ENCODE measurements around the gene ARHGAP20. TPM values are rescaled to one million over a fixed set of nuclear protein-coding genes. Genes with fewer than 3 reads are reported as not detected.
A peak's percentile ranks its signal among the peaks of the same experiment; 100 is the strongest.

Gene ARHGAP20
- total and polyA plus RNA-seq, 2 of the 8 experiments (the other 6 are each of a cell fraction or from before 2014, with no cell fraction given): 0.05 to 0.28 TPM

- no peak overlapping the region for H4K91ac ChIP-seq (replicated peaks; ENCODE audit: insufficient read length, low read length)
- H3K9ac ChIP-seq (replicated peaks in 1 of 4; ENCODE audit: extremely low read depth in 1 of 4, low read depth in 3 of 4, low read length in 3 of 4): no peak overlapping the region
- no peaks in the 10 kb centered on the region for H3K27me3 ChIP-seq (replicated peaks in 1 of 4; ENCODE audit: control insufficient read depth in 3 of 4, extremely low read depth in 1 of 4, insufficient read depth in 3 of 4, low read length in 3 of 4)
- no peak overlapping the region for H4K5ac ChIP-seq (ENCODE audit: insufficient read length, low read depth, low read length)
- no peak overlapping the region for H2BK120ac ChIP-seq (replicated peaks; ENCODE audit: low read depth, low read length)
- no peak overlapping the region for H3K23ac ChIP-seq (ENCODE audit: insufficient read length)
- H3K9me3 ChIP-seq (ENCODE audit: insufficient read depth in 2 of 2, low read depth in 1 of 2, low read length in 1 of 2): no peaks in the 10 kb centered on the region
- H2BK5ac ChIP-seq (ENCODE audit: low read depth, low read length): no peak overlapping the region
- H3K4me3 ChIP-seq (ENCODE audit: extremely low read depth in 1 of 4, insufficient read depth in 2 of 4, low read depth in 3 of 4, low read length in 4 of 4): no peak overlapping the region
- no peak overlapping the region for H2BK15ac ChIP-seq (ENCODE audit: low read length)
- no peaks in the 10 kb centered on the region for H3K23me2 ChIP-seq (ENCODE audit: low read depth, low read length)
- no peaks in the 10 kb centered on the region for H3K4me1 ChIP-seq (replicated peaks in 1 of 4; ENCODE audit: control insufficient read depth in 3 of 4, insufficient read depth in 4 of 4, low read length in 3 of 4)
- H2BK20ac ChIP-seq (ENCODE audit: low read length): no peak overlapping the region
- no peak overlapping the region for H3K56ac ChIP-seq (replicated peaks; ENCODE audit: insufficient read length, low read depth, low read length)
- H4K8ac ChIP-seq (ENCODE audit: extremely low read depth, insufficient read depth, low read length): no peak overlapping the region
- POLR2A ChIA-PET (ENCODE audit: partially characterized antibody): no interaction called here
- H3K18ac ChIP-seq (ENCODE audit: extremely low read depth, low read length): no peak overlapping the region
- no peak overlapping the region for H2AK5ac ChIP-seq (ENCODE audit: low read depth, low read length)
- H4K20me1 ChIP-seq (replicated peaks in 1 of 2; ENCODE audit: control insufficient read depth in 1 of 2, insufficient read depth in 2 of 2, low read length in 2 of 2): no peaks in the 10 kb centered on the region
- CTCF ChIA-PET (ENCODE audit: partially characterized antibody): interaction anchor here (0.7 to 2.0 kb wide), 4 partner anchors 8 to 655 kb away, joined by 3 to 10 read pairs (median 4); no protein-coding TSS in a partner anchor
- FAIRE-seq (no peak), DNase-seq (ENCODE audit: low read depth in 1 of 2, low spot score in 2 of 2) (no peak)
- WGBS, 2 experiments (ENCODE audit: extremely low coverage in 1 of 2, insufficient coverage in 1 of 2, insufficient read length in 1 of 2, insufficient replicate concordance in 2 of 2, low coverage in 1 of 2, low lambda C conversion rate in 2 of 2, missing lambda C conversion rate in 1 of 2): 81% methylated on average over 5 of the region's 5 CpGs; no CpG with 5 or more reads in 1 of the 2 experiments
- TF ChIP-seq NRF1 (IDR thresholded peaks at IDR 0.05; ENCODE audit: low read depth, low read length) (no peak), RAD21 (IDR thresholded peaks at IDR 0.05 in 1 of 2, conservative IDR thresholded peaks at IDR 0.05 in 1 of 2; ENCODE audit: low read depth in 2 of 2, low read length in 2 of 2) (peak; percentile 6 to 20; a peak in 1 of 4 replicates)
- H2BK12ac ChIP-seq (ENCODE audit: low read depth, low read length): 0 out of 2 replicates have a peak overlapping the region, but pooled peaks have one; percentile 39
- no peak overlapping the region for H3K14ac ChIP-seq (ENCODE audit: insufficient read length)
- no peak overlapping the region for H3K27ac ChIP-seq (ENCODE audit: low read depth, low read length)
- H3K79me1 ChIP-seq (ENCODE audit: low read depth, low read length): no peaks in the 10 kb centered on the region
- no peak overlapping the region for H3K4me2 ChIP-seq (ENCODE audit: insufficient read depth in 1 of 2, low read depth in 2 of 2, low read length in 2 of 2)
- no peak overlapping the region for H3K4ac ChIP-seq (replicated peaks; ENCODE audit: insufficient read length, low read depth, low read length)
- H2AFZ ChIP-seq (ENCODE audit: low read length): peak overlapping the region; percentile 72; the same call in 1 of the 2 replicates
- H3K36me3 ChIP-seq (ENCODE audit: control insufficient read depth in 2 of 4, insufficient read depth in 4 of 4, low read length in 3 of 4): no peaks in the 10 kb centered on the region
- H3K79me2 ChIP-seq (ENCODE audit: control insufficient read depth in 1 of 2, insufficient read depth in 2 of 2, low read length in 2 of 2): no peaks in the 10 kb centered on the region
Observed at GRCh38 chr11:110573411-110573810, 138.8 kb downstream of the ARHGAP20 start.

Measured in H1 (cell line).